GM10266 (cell line): ENCODE data around the gene TSTD1.
"Not testable (repeated sequence)": the region's sequence is repeated elsewhere in the genome, so short reads cannot be mapped to it uniquely, and the experiment has no call there.

Experiments
- DNase-seq: peaks from one replicate; pipeline ENCODE4 v3.0.0; 2012; ENCODE audit errors: extremely low spot score
- TF ChIP-seq, protein P1 (sequence below): IDR thresholded peaks from 2 replicates; pipeline ENCODE4 v1.5.1; 2012; ENCODE audit warnings: mild to moderate bottlenecking, low read depth; ENCODE audit not compliant: control insufficient read depth, insufficient read depth; ENCODE audit errors: missing control alignments

The TSTD1 gene

DNA sequence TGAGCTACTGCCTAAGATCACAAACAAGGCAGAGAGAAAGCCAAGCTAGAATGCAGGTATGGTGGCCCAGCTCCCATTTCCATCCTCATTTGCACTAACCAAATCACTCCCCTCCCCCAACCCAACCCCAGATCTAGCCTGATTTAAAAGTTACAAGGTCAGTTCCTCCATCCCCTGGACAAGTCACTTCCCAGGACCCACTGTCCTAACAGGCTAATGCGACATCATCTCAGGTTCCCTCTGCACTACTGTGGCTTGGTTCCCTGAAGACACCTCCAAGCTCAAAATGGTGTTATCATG is 20.2 kb downstream of the TSTD1 start:
- TF ChIP-seq, protein P1, sequence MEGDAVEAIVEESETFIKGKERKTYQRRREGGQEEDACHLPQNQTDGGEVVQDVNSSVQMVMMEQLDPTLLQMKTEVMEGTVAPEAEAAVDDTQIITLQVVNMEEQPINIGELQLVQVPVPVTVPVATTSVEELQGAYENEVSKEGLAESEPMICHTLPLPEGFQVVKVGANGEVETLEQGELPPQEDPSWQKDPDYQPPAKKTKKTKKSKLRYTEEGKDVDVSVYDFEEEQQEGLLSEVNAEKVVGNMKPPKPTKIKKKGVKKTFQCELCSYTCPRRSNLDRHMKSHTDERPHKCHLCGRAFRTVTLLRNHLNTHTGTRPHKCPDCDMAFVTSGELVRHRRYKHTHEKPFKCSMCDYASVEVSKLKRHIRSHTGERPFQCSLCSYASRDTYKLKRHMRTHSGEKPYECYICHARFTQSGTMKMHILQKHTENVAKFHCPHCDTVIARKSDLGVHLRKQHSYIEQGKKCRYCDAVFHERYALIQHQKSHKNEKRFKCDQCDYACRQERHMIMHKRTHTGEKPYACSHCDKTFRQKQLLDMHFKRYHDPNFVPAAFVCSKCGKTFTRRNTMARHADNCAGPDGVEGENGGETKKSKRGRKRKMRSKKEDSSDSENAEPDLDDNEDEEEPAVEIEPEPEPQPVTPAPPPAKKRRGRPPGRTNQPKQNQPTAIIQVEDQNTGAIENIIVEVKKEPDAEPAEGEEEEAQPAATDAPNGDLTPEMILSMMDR, result no peak
- DNase-seq, result no peak

DNA sequence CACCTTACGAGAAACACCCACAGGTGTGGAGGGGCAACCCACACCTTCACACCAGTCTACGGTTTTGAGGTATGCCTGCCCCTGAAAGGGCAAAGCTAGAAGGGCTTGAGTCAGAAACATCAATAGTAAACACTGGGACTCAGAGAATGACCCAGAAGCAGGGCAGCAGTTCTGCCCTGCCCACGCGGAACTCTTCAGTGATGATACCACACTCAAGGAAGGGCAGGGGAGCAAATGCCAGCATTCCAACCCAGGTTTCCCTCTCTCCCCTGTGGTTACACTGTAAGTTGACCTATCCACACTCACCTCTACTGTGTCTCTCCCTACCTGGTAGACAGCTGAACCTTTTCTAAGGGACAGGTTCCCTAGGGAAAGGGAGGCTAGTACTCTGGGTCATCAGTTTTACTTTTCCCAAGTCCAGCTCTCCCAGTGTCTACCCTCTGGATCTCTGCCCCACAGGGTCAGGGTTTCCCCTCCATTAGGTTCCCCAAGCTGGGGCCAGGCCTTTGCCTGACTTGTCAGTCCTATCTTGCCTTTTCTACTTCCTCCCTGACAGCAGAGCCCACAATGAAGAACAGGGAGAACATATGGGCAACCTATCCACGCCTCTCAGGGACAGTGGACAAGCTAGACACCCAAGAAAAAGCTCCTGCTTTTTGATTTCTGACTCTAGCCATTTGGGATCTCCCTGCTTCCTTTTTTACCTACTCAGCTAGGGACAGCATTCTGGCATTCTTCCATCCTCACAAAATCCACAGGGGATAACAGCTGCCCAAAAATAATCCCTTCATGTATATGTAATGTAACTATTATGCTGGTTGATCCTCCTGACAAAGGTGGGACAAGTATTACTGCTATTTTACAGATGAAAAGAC is 20.8 kb downstream of the TSTD1 start:
- no peak for DNase-seq
- TF ChIP-seq, protein P1, result no peak

GRCh38 chr1:161017181-161017580 is 21.6 kb downstream of the TSTD1 start:
- not testable (repeated sequence) for DNase-seq

DNA sequence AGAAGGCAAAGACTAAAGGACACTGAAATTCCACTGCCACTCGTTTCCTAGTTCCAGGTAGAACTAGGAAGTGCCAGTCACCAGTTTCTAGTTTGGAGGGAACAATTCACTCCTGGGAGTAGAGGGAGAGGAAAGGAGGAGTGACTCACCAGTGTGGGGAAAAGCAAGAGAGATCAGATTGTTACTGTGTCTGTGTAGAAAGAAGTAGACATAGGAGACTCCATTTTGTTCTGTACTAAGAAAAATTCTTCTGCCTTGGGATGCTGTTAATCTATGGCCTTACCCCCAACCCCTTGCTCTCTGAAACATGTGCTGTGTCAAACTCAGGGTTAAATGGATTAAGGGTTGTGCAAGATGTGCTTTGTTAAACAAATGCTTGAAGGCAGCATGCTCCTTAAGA is 22.1 kb downstream of the TSTD1 start:
- DNase-seq, result not testable (repeated sequence)

GRCh38 chr1:161013488-161014230 is 25.1 kb downstream of the TSTD1 start:
- TF ChIP-seq, protein P1, result no peak
- DNase-seq, result peak; percentile 75

GRCh38 chr1:161013131-161013487 is 25.7 kb downstream of the TSTD1 start:
- no peak for DNase-seq
- TF ChIP-seq, protein P1, result no peak

GRCh38 chr1:161012420-161012819 is 26.3 kb downstream of the TSTD1 start:
- TF ChIP-seq, protein P1, result no peak

GRCh38 chr1:161009602-161010211 is 29.1 kb downstream of the TSTD1 start:
- TF ChIP-seq, protein P1, result no peak
- DNase-seq, result no peak

More at GRCh38 chr1:161012420-161012819, 26.3 kb downstream of the TSTD1 start:
- no peak for DNase-seq
